ENCODE measurements around the gene FRMPD2.
"Not testable (repeated sequence)": the region's sequence is repeated elsewhere in the genome, so short reads cannot be mapped to it uniquely, and the experiment has no call there.

Gene FRMPD2

GRCh38 chr10:48287417-48288391 lies 13.2 kb upstream of the FRMPD2 start:
- DNase-seq, result peak; percentile 75

DNA sequence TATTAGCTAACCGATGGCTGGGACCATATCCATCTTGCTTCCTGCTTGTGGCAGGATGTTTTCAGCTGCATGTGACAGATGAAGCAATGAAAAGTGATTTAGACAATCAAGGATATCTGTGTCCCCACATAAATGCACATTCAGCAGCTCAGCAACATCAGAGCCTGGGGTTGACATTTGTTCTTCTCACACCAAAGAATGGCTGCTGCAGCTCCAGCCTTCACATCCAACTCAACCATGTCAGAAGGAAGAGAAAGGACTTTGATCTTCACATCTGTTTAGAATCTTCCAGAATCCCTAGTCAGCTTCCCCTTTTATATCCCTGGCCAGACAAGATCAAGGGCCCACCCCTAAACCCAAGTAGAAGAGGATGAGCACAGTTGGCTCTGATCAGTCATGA lies 11.9 kb upstream of the FRMPD2 start:
- DNase-seq, result no peak

DNA sequence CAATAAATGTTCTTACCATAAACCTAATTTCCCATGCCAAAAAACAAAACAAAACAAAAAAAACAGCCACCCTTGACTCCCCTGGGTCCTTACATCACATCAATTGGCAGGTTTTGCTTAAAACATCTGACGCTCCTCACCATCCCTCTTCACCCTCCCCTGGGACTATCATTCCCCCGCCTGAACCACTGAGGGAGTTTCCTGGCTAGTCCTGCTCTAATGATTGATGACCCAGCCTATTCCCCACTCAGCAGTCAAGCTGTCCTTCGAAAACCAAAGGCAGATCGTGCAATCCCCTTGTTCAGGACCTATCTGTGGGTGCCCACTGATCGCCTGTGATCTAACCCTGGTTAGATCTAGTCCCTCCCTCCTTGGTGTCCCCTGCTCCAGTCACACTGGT lies 11.2 kb upstream of the FRMPD2 start:
- no peak for DNase-seq

GRCh38 chr10:48284811-48285210 lies 10.3 kb upstream of the FRMPD2 start:
- DNase-seq, result no peak

DNA sequence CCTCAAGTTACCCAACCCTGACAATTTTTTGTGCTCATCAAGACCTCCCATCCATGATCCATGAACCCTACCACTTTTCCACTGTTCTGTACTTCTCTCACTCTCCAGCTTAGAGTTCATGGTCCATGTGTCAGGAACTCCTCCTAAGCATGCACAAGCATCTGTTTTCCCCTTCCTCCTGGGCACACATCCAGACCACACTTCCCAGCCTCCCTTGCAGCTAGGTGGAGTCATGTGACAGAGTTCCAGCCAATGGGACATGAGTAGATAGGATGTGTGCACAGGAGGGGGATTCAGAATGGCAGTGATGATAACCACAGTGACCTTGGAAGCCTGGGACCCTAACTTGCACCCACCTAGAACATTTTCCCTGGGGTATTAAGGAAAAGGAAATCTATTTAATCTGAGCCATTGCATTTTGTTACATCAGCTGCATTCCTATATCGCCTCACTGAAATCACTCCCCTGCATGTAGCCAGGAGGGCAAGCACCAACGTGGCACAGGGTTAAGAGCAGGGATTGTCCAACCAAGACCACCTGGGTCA lies 9.6 kb upstream of the FRMPD2 start:
- DNase-seq, result no peak

DNA sequence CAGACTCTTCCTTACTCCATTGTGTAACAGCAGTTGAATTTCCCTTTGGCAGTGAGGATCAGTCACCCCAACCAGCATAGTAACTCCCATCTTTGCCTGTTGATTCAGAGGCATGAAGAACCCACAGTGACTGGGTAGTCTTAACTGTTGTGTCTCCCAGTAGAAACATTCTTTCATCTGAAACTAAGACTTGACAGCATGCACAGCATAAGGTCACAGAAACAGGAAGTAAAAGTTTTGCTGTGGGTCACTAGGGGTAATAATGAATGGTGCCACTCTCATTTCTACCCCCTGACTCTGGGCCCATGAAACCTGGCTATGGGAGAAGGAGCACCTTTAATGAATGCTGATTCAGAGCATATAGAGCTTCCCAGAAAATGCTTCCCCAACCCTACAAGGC lies 8.3 kb upstream of the FRMPD2 start:
- DNase-seq, result no peak

- DNase-seq, result not testable (repeated sequence)
These were observed 7.2 kb upstream of the FRMPD2 start for GRCh38 chr10:48281697-48282096.

DNA sequence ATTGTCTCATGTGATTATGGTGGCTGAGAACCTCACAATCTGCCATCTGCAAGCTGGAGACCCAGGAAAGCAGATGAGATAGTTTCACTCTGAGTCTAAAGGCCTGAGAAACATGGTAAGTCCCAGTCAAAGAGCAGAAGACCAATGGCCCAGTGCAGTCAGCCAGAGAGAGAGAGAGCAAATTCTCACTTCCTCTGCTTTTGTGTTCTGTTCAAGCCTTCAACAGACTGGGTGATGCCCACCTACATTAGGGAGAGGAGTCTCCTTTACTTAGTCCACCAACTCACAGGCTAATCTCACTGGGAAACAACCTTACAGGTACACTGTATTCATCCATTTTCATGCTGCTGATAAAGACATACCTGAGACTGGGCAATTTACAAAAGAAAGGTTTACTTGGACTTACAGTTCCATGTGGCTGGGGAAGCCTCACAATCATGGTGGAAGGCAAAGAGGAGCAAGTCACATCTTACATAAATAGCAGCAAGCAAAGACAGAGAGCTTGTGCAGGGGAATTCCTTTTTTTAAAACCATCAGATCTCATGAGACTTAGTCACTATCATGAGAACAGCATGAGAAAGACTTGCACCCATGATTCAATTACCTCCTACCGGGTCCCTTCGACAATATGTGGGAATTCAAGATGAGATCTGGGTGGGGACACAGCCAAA lies 4.7 kb upstream of the FRMPD2 start:
- DNase-seq, result no peak

DNA sequence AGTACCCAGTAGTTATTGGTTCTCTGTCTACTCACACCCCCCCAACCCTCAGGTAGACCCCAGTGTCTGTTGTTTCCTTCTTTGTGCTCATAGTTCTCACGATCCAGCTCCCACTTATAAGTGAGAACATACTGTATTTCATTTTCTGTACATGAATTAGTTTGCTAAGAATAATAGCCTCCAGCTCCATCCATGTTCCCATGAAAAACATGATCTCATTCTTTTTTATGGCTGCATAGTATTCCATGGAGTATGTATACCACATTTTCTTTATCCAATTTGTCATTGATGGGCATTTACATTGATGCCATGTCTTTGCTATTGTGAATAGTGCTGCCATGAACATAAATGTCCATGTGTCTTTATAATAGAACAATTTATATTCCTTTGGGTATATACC lies 2.6 kb upstream of the FRMPD2 start:
- DNase-seq, result no peak

DNA sequence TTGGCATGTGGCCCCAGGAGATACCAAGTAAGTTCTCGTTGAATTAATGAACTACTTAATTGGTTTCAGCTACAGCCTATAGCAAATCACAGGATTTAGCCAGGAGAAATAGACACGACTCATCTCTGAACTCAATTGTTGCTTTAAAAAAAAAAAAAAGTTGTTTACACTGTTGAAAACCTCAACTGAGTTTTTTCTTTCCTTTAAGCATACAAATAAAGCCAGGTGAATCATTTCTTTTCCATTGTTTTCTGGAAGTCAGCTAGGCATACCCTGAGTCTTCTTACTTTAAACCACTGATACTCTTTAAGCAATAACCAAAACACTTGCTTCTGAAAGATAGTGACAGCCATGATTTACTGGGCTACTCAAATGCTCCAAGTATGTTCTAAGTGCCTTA lies 755 bp downstream of the FRMPD2 start:
- no peak for DNase-seq

- DNase-seq, result no peak
These were observed 1.8 kb downstream of the FRMPD2 start for GRCh38 chr10:48272682-48273081.

- peak in 1 of 2 donors; percentile 12 for DNase-seq
These were observed 3.3 kb downstream of the FRMPD2 start for GRCh38 chr10:48271047-48271730.

GRCh38 chr10:48266528-48266927 lies 8.0 kb downstream of the FRMPD2 start:
- no peak for DNase-seq

DNA sequence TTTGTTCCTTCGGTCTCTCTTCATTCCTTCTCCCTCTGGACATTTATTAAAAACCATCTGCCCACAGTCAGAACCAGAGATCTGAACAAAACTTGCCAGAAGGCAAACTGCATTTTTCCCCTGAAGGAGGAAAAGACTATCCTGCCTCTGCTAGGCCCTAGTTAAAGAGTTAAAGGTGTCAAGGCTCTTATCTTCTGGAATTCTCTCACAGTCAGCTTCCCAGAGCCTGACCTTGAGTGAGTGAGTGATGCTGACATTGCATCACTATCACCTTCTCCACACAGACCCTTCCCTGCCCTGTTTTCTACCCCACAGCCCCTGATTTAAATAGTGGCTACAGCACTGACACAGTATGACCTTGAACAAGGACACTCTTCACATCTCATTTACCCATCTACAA lies 16.4 kb downstream of the FRMPD2 start:
- DNase-seq, result no peak

- DNase-seq, result no peak
These were observed 17.0 kb downstream of the FRMPD2 start for GRCh38 chr10:48257407-48257961.

DNA sequence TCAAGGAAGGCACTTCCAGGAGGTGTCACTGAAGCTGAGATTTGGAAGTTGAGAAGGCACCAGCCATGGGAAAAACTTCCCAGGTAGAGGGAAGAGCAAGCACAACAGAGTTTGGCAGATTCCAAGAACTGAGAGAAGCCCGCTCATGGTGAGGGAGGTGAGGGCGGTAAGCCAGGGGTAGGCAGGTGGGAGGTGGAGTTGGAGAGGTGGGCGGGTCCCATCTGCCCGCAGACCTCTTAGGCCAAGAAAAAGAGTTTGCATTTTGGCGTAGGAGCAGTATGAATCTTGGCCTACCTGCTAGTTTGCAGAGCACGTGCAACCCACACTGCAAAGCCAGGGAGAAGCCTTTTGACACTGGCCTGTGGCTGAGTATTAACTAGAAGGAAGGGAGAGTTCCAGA lies 18.8 kb downstream of the FRMPD2 start:
- no peak for DNase-seq

GRCh38 chr10:48254750-48255512 lies 19.6 kb downstream of the FRMPD2 start:
- no peak for DNase-seq

- DNase-seq, result no peak
These were observed 20.4 kb downstream of the FRMPD2 start for GRCh38 chr10:48253970-48254657.

DNA sequence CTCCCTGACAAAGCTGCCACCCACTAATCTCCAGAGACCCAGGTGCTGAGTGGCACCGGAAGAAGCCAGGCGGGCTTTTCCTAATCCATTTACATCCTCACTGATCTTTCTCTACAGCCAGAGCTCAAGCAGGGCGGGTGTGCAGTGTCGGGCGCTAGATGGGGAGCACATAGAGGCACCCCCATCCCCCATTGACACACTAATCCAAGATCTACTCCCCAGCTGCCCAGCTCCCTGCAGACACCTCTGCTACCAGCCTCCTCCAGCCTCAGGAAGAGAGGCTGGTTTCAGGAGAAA lies 22.2 kb downstream of the FRMPD2 start:
- DNase-seq, result no peak

DNA sequence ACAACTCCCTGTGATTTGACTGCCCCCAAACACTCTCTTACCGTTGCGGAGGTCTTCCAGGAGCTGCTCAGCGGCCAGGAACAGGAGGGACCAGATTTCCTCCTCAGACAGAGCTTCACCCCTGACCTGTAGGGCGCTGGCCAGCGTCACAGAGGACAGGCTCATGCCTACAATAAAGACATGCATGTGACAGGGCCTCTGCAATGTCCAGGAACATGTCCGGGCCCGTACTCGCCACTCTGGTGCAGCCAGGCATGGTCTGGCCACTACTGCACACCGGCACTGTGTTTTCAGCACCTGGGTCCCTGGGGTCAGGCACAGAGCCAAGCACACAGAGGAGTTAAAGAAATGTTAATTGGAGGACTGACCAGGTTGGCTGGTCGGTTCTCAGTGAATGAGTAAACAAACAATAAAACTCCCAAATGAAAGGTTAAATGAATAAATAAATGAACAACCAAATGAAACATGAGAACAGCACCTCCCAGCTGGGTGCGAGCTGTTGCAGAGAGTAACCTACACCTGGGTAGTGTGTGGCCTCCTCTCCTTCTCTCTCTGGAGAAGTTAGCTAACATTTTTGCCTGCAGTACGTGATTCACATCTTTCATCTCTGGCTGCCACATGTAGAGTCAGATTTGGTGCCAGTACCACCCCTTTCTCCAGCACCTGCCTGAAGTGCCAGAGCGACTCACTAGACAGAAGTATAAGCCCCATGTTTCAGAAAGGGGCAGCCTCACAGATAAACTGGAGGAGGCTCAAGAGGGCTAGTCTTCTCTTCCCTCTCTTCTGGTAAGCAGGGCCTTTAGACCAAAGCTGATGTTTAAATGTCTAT lies 22.8 kb downstream of the FRMPD2 start:
- DNase-seq, result no peak

- no peak for DNase-seq
These were observed 23.4 kb downstream of the FRMPD2 start for GRCh38 chr10:48251152-48251524.
